ENCODE results near the gene ZNF565.
"Not testable (repeated sequence)": the region's sequence is repeated elsewhere in the genome, so short reads cannot be mapped to it uniquely, and the experiment has no call there.

The ZNF565 gene

DNA sequence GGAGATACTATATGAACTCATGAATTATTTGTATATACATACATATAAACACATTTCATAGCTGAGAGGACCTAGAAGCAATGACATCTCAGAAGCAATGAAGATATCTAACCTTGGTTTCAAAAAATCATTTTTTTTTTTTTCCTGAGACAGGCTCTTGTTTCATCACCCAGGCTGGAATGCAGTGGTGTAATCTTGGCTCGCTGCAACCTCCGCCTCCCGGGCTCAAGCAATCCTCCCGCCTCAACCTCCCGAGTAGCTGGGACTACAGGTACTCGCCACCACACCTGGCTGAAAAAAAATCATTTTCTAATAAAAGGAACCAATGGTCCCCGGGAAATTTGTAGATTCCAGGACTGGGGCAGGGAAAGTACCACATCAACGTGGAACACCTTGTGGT lies 4.0 kb downstream of the ZNF565 start:
- no peak for DNase-seq (ENCODE audit: low read depth)

DNA sequence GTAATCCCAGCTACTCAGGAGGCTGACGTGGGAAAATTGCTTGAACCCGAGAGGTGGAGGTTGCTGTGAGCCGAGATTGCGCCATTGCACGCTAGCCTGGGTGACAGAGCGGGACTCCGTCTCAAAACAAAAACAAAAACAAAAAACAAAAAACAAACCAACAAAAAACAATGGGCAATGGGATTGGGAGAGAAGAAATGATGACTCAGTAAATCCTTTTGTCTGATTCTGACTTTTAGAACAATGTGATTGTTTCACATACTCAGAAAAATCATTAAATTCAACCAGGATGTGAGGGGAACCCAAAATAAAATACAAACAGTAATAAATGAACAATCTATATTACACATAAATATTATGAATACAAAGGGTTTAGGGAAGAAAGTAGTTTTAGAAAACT lies 5.1 kb downstream of the ZNF565 start:
- no peak for DNase-seq (ENCODE audit: low read depth)

DNA sequence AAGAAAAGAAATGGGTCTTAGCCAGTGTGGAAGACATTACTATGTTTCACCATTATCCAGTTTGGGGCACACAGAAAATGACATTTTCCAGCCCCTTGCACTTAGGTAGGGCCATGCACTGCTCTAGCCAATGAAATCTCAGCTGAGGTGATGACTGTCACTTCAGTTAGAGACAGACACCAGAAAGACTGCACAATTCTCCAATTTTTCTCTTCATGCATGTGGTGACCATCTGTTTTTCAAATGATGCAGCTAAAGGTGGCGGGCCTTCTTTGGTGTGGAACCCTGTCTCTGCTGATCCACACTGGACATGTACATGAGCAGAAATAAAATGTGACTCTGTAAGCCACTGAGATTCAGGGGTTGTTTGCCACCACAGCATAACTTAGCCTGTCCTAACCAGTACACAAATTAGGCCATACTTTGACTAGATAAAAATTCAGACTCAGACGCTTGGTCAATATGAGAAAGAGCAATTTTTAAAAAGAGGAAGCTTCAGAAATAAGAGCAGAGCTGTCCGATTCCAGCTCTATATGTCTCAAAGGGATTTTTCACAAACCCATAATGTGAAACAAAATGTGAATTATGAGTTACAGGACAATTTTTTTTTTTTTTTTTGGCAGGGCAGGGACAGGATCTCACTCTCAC lies 6.7 kb downstream of the ZNF565 start:
- no peak for DNase-seq (ENCODE audit: low read depth)

DNA sequence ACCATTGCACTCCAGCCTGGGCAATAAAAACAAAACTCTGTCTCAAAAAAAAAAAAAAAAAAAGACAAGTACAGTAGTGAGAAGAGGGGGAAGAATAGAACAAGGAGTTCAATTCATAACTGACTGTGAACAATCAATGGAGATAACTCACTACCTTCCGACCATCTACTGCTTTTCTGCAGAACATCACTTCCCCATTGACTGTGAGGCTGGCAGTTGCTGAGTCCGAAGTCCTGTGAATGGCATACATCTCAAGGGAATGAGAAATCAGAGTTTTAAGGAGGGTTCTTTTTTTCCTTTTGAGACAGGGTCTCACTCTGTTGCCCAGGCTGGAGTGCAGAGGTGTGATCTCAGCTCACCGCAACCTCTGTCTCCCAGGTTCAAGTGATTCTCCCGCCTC lies 11.2 kb downstream of the ZNF565 start:
- DNase-seq (ENCODE audit: low read depth), result no peak

DNA sequence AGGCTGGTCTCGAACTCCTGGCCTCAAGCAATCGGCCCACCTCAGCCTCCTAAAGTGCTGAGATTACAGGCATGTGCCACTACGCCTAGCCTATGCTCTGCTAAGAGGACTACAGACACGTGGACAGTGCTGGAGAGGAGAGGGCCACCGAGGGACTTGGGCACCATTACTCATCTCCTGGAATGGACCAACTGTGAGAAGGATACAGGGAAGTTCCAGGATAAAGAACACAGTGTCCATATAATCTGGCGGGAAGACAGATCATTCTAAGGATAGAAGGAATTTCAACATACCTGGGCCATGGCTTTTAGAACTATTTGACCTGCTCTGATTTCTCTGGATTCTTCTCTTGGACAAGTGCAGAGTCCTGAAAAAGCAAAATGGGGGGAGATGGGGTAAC lies 12.8 kb downstream of the ZNF565 start:
- no peak for DNase-seq (ENCODE audit: low read depth)

DNA sequence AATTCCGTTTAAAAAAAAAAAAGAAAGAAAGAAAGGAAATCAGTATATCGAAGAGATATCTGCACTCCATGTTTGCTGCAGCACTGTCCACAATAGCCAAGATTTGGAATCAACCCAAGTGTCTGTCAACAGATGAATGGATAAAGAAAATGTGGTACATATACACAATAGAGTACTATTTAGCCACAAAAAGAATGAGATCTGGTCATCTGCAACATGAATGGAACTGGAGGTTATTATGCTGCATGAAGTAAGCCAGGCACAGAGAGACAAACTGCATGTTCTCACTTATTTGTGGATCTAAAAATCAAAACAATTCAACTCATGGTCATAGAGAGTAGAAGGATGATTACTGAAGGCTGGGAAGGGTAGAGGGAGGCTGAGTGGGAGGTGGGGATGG lies 16.3 kb downstream of the ZNF565 start:
- DNase-seq (ENCODE audit: low read depth), result no peak

DNA sequence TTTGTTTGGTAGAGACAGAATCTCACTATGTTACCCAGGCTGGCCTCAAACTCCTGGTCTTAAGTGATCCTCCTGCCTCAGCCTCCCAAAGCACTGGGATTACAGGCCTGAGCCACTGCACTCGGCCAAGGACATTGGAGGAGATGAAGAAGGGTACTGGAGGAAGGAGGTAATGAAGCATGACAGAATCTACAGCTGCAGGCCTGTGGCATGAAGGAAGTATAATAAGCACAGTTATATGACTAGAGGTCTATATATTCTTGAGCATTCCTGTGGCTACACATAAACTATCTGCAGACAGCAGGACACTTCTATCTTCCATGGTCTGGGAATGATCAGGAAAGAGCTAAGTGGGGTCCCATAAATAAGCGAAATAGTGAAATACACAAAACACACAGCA lies 18.2 kb downstream of the ZNF565 start:
- no peak for DNase-seq (ENCODE audit: low read depth)

DNA sequence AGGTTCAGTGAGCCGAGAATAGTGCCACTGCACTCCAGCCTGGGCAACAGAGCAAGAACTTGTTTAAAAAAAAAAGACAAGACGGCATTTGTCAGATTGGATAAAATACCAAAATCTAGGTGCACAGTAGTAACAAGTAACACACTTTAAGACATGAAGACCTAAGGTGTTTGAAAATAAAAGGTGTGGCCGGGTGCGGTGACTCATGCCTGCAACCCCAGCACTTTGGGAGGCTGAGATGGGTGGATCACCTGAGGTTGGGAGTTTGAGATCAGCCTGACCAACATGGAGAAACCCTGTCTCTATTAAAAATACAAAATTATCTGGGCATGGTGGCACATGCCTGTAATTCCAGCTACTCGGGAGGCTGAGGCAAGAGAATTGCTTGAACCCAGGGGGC lies 27.7 kb downstream of the ZNF565 start:
- DNase-seq (ENCODE audit: low read depth), result not testable (repeated sequence)

DNA sequence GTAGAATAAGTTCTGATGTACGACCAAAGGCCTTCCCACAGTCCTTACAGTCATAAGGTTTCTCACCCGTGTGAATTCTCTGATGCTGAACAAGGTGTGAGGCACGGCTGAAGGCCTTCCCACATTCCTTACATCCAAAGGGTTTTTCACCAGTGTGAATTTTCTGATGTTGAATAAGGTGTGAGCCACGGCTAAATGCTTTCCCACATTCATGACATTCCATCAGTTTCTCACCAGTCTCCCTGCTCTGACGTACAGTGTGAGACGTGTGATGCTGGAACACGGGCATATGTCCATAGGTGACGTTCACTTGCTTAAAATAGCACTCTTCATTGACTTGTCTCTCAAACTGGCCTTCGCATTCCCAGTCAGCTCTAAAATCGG lies 31.2 kb downstream of the ZNF565 start:
- DNase-seq (ENCODE audit: low read depth), result no peak

DNA sequence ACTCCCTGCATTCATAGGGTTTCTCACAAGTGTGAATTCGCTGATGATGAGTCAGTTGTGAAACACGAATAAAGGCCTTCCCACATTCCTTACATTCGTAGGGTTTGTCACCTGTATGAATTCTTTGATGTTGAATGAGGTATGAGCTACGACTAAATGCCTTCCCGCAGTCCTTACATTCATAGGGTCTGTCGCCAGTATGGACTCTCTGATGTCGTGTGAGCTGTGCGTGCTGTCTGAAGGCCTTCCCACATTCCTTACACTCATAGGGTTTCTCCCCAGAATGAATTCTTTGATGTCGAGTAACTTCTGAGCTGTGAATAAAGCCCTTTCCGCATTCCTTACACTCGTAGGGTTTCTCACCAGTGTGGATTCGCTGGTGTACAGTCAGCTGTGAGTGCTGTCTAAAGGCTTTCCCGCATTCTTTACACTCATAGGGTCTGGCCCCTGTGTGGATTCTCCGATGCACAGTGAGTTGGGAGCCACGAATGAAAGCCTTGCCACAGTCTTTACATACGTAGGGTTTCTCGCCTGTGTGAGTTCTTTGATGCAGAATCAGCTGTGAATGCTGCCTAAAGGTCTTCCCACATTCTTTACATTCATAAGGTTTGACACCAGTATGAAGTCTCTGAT lies 31.7 kb downstream of the ZNF565 start:
- no peak for DNase-seq (ENCODE audit: low read depth)

DNA sequence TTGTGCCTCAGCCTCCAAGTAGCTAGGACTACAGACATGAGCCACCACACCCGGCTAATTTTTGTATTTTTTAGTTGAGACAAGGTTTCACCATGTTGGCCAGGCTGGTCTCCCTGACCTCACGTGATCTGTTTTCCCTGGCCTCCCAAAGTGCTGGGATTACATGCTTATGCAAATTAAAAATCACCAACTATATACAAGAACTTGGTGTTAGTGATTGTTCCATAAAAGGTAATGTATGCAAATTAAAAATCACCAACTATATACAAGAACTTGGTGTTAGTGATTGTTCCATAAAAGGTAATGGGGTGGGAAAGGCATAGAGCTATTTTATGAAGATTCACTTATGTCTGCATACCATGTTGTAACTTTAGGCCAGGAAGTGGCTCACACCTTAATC lies 35.4 kb downstream of the ZNF565 start:
- DNase-seq (ENCODE audit: low read depth), result not testable (repeated sequence)

DNA sequence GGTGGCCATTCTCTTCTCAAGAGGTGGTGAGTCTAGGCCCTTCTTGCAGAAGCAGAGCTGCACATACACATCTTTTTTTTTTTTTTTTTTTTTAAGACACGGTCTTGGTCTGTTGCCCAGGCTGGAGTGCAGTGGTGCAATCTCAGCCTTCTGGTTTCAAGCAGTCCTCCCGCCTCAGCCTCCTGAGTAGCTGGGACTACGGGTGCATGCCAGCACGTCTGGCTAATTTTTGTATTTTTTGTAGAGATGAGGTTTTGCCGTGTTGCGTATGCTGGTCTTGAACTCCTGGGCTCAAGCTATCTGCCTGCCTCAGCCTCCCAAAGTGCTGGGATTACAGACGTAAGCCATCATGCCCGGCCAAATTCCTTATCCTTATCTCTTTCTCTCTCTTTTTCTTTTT lies 40.6 kb downstream of the ZNF565 start:
- DNase-seq (ENCODE audit: low read depth), result not testable (repeated sequence)

DNA sequence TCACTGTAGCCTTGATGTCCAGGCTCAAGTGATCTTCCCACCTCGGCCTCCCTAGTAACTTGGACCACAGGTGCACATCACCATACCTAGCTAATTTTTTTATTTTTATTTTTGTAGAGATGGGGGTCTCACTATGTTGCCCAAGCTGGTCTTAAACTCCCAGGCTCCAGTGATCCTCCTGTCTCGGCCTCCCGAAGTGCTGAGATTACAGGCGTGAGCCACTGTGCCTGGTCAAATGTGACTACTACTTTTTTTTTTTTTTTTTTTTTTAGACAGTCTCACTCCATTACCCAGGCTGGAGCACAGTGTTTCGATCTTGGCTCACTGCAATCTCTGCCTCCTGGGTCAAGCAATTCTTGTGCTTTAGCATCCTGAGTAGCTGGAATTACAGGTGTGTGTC lies 41.6 kb downstream of the ZNF565 start:
- no peak for DNase-seq (ENCODE audit: low read depth)

DNA sequence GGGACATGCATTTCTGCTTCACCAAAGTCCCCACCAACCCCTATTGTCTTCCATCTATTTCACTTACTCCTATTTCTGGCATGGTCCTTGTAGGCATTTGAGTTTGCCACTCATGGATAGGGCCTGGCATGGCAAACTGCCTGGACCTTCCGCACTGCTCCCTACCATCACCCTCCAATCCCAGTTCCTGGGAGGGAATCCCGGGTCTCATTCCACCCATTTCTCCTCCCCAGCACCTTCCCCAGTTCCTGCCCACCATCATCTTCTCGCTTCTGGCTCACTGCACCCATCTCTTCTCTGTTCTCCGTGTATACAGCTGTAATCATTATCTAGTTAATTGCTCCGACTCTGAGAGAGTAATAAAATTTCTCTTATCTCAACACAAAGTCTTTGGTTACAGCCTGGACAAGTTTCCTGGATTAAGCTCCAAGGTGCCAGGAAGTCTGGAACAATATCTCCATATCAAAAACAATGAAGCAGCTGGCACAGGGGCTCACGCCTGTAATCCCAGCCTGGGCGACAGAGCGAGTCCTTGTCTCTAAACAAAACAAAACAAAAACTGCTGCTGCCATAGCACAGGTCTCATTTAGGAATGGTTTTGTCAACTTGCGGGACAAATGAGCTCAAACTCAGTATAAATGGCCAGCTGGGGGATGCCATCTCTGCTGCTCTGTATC lies 45.2 kb downstream of the ZNF565 start:
- DNase-seq (ENCODE audit: low read depth), result no peak

DNA sequence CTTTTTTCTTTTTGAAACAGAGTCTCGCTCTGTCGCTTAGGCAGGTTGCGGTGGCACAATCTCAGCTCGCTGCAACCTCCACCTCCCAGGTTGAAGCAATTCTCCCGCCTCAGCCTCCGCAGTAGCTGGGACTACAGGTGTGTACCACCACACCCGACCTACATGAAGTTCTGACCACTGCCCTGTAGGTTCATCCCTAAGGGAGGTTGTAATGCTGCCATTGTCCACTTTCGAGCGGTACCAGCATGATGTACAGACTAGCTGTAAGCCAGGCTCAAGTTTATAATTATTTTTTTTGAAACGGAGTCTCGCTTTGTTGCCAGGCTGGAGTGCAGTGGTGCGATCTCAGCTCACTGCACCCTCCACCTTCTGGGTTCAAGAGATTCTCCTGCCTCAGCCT lies 50.7 kb downstream of the ZNF565 start:
- no peak for DNase-seq (ENCODE audit: low read depth)

DNA sequence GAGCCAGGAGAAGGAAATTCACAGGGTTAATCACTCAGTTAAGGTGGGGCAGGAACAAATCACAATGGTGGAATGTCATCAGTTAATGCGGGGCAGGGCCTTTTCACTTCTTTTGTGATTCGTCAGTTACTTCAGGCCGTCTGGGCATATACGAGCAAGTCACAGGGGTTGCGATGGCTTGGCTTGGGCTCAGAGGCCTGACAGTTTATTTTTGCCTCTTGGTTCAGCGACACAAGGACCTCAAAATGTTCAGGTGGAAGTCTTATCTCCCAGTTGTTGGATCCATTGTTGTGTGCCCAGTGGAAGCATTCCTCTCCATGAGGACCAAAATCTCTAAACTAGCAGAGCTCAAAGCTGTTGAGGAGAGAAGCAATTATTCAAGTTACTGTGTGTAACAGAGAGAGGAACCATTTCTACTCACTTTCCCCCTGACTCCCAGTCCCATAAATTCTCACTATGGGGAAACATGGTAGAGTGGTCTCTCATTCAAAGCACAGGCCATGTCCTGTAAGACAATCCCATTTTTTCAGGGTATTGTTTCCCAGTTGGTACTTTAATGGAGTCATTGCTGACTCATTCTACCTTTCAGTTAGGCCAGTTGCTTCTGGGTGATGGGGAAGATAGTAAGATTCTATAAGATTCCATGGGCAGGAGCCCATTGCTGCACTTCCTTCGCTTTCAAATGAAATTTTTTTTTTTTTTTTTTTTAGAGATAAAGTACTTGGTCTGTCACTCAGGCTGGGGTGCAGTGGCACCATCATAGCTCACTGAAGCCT lies 53.5 kb downstream of the ZNF565 start:
- no peak for DNase-seq (ENCODE audit: low read depth)

DNA sequence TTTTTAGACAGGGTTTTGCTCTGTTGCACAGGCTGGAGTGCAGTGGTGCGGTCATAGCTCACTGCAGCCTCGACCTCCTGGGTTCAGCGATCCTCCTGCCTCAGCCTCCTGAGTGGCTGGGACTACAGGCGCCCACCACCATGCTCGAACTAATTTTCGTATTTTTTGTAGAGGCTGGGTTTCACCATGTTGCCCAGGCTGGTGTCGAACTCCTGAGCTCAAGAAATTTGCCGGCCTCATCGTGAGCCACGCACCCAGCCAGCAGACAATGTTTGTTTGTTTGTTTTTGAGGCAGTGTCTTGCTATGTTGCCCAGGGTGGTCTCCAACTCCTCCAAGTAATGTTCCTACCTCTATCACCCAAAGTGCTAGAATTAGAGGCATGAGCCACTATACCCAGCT lies 61.3 kb downstream of the ZNF565 start:
- no peak for DNase-seq (ENCODE audit: low read depth)

DNA sequence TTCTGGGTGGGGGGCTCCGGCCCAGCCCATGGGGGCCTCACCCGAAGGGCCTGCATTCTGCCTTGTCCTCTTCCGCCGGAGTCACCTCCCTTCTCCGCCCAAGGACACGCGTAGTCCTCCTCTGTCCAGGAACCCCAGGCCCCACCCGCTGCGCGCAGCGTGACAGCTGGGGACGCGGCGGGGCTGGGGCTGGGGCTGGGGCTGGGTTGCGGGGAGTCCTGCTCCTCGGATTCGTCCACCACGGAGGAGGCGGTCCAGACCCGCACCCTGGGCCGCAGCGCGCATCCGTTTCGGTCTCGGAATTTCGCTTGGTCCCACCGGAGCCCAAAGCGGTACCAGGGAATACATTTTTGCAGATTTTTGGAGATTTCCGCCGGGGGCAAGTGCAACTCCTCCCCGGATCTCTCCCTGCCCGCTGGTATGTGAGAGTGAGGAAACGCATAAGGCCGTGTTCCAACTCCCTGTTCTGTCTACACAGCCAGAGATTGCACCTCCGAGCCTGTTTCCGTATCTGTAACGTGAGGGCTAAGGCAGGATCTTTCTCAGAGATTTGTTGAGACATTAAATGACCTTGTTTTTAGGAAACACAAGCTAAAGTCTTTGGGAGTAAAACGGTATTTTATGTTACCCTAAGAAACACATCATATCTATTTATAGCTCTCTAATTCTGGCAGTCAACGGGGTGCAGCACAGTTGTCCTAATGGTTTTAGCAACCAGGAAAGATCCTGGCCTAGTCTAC lies 61.9 kb downstream of the ZNF565 start, which contains the start of gene COX7A1:
Gene COX7A1 (minus strand): TSS at position 96 of the 740 bp plus-strand sequence. CDS start 40 bp downstream, at position 56.
- no peak for DNase-seq (ENCODE audit: low read depth)

DNA sequence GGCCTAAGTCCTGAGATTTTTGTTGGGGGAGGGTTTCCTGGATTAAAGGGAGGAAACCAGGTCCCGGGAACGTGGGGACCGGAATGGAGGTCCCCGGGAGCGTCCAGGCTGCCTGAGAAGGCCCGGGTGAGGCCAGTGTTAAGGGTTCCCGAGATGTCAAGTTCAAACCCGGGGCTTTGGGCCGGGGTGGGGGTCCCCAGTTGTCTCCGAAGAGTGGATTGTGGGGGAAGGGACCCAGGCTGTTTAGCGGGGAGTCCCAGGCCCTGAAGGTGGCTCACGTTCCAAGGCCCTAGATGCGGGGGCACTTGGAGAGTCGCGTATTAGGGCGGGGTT lies 62.5 kb downstream of the ZNF565 start:
- DNase-seq (ENCODE audit: low read depth), result no peak

DNA sequence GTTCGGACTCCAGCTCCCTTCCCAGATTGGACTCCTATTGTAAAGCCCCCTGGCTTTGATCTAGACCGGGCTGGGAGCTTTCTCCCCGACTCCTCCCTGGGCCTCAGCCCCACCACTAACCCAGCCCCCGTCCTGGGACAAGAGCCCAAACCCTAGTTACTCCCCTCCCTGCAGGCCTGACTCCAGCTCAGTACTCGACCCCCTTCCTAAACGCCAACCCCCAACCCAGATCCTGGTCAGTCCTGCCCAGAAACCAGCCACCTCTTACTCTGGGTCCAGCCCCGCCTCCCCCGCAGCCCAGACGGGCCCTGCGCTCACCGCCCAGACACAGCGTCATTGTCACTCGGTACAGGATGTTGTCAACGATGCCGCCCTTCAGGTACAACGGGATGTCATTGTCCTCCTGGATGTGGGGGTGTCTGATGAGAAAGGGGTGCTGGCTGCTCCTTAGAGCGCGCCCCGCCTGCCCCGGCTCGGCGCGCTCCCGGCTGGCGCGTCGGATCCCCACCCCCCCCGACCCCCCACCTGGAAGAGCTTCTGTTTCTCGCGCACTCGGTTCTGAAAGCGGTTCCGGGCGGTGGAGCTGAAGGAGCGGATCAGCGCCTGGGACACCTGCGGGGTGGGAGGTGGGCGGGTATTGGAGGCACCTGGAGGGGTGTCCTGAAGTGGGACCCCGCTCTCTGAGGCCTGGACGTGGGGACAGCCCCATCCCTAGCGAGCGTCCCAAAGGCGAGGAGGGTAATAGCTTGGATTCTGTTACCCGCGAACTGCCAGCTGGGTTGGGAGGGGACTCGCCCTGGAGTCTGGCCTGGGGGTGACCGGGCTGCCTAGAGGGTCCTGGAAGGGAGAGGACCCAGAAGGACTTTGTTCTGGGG lies 63.1 kb downstream of the ZNF565 start:
- DNase-seq (ENCODE audit: low read depth), result no peak

DNA sequence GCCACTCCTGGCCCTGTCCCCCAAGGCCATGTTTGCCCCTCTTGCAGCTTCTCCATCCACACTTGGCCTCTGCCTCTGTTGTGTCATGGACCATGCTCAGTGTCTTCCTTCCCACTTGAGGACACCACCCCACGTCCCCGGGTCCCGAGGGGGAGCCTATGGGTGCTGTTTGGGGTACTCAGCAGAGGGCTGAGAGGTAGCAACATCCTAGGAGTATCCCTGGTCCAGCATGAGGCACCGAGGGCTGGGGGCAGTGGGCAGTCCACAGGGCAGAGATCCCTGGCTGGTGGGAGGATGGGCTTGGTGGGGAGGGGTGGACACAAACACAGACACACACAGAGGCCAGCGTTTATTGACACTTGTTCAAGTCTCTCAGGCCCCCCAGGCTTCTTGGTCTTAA lies 63.9 kb downstream of the ZNF565 start:
- DNase-seq (ENCODE audit: low read depth), result no peak

Measured in activated T-helper 1 cell treated with Interleukin-2 at 50 U/mL for 16 hours (primary cell).